ENCODE results near the gene HSPB9.

DNA sequence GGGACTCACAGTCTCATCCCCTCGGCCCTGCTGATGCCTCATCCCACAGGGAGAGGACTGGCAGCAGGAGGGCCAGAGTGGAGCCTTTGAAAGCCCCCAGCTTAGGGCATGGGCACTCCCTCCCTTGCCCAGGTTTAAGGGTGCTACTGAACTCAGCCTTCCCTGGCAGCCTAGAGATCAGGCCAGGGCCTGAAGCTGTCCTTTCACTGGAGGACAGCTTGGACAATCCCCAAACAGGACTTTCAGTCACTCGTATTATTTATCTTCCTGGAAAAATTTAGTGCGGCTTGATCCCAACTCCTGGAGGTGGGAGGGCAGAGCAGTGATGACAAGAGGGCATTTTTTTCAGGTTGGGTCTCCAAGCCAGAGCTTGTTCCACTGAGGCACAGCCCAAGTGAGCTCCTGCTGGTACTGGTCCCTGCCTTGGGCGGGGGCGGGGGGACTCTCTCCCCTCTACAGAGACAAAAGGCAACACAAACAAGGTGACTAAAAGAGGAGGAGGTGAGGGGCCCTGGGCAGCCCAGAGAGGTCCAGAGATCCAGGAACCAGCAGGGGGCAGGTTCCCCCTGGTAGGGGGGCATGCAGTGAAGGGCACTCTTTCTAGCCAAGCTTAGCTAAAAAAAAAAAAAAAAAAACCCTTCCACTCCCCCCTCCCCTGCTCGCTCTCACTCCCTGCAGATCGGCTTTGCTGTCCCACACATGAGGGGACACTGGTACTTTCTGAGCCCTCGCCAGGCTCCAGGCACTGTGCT is 26.1 kb upstream of the HSPB9 start:
- TF ChIP-seq, protein P1, sequence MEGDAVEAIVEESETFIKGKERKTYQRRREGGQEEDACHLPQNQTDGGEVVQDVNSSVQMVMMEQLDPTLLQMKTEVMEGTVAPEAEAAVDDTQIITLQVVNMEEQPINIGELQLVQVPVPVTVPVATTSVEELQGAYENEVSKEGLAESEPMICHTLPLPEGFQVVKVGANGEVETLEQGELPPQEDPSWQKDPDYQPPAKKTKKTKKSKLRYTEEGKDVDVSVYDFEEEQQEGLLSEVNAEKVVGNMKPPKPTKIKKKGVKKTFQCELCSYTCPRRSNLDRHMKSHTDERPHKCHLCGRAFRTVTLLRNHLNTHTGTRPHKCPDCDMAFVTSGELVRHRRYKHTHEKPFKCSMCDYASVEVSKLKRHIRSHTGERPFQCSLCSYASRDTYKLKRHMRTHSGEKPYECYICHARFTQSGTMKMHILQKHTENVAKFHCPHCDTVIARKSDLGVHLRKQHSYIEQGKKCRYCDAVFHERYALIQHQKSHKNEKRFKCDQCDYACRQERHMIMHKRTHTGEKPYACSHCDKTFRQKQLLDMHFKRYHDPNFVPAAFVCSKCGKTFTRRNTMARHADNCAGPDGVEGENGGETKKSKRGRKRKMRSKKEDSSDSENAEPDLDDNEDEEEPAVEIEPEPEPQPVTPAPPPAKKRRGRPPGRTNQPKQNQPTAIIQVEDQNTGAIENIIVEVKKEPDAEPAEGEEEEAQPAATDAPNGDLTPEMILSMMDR (IDR thresholded peaks at IDR 0.05), result no peak
- TF ChIP-seq EP300 (IDR thresholded peaks at IDR 0.05), result no peak
- no peak for TF ChIP-seq POLR2A (IDR thresholded peaks at IDR 0.05)
